ENCODE results near the gene SELP.

The SELP gene

DNA sequence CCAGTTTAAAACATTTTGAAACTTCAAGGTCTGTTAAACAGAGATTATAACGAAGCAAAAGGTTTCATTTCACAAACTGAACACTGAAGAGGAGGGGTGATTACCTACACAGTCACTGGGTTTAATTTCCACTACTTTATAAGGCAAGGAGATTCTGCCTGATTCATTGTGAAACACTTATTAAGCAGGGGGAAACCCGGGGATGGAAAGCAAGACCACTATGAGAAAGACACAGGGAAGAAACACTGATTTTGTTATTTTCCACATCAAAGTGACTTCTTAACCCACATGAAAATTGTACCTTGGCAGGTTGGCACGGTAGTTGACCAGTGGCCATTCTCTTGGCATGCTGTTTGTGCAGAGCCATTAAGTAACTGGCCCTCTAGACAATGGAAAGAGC is 35.5 kb downstream of the SELP start:
- no peak overlapping the region for H3K4me2 ChIP-seq (ENCODE audit: low read depth, low read length, poor library complexity, severe bottlenecking)
- no peak overlapping the region for H3K9ac ChIP-seq (ENCODE audit: low read depth, low read length, poor library complexity, severe bottlenecking)
- TF ChIP-seq CTCF (conservative IDR thresholded peaks at IDR 0.05; ENCODE audit: low read length) (no peak), EZH2phosphoT487 (IDR thresholded peaks at IDR 0.05; ENCODE audit: borderline replicate concordance) (no peak)
- H3F3A ChIP-seq (ENCODE audit: low read depth) = no peaks in the 10 kb centered on the region
- H3K4me1 ChIP-seq (ENCODE audit: insufficient read depth, low read length, poor library complexity, severe bottlenecking) = no peaks in the 10 kb centered on the region
- H3K36me3 ChIP-seq (ENCODE audit: insufficient read depth, low read length) = no peaks in the 10 kb centered on the region
- no peaks in the 10 kb centered on the region for H3K9me3 ChIP-seq (ENCODE audit: insufficient read depth, low read depth, low read length)
- no peaks in the 10 kb centered on the region for H3K79me2 ChIP-seq (ENCODE audit: insufficient read depth, low read length)
- H2AFZ ChIP-seq (ENCODE audit: low read length) = no peak overlapping the region
- H4K20me1 ChIP-seq (ENCODE audit: insufficient read depth, low read length, poor library complexity, severe bottlenecking) = no peaks in the 10 kb centered on the region
- no peak overlapping the region for H3K4me3 ChIP-seq (ENCODE audit: low read length, poor library complexity, severe bottlenecking)
- no peaks in the 10 kb centered on the region for H3K27me3 ChIP-seq (ENCODE audit: insufficient read depth, low read length, poor library complexity, severe bottlenecking)
- no peaks in the 10 kb centered on the region for H3K9me2 ChIP-seq (replicated peaks; ENCODE audit: low read depth, low read length)

- Histone ChIP-seq H3K36me3 (ENCODE audit: insufficient read depth, low read length) (no peaks in the 10 kb centered on the region), H3F3A (ENCODE audit: low read depth) (no peaks in the 10 kb centered on the region), H2AFZ (ENCODE audit: low read length) (no peak overlapping the region), H3K9me2 (replicated peaks; ENCODE audit: low read depth, low read length) (no peaks in the 10 kb centered on the region), H3K4me2 (ENCODE audit: low read depth, low read length, poor library complexity, severe bottlenecking) (no peak overlapping the region), H3K79me2 (ENCODE audit: insufficient read depth, low read length) (no peaks in the 10 kb centered on the region), H3K27me3 (ENCODE audit: insufficient read depth, low read length, poor library complexity, severe bottlenecking) (no peaks in the 10 kb centered on the region), H3K9me3 (ENCODE audit: insufficient read depth, low read depth, low read length) (no peaks in the 10 kb centered on the region), H3K4me3 (ENCODE audit: low read length, poor library complexity, severe bottlenecking) (no peak overlapping the region), H3K4me1 (ENCODE audit: insufficient read depth, low read length, poor library complexity, severe bottlenecking) (peaks cover 16% of the 10 kb centered on the region), H3K9ac (ENCODE audit: low read depth, low read length, poor library complexity, severe bottlenecking) (no peak overlapping the region), H4K20me1 (ENCODE audit: insufficient read depth, low read length, poor library complexity, severe bottlenecking) (no peaks in the 10 kb centered on the region)
- TF ChIP-seq CTCF (conservative IDR thresholded peaks at IDR 0.05; ENCODE audit: low read length) (no peak), EZH2phosphoT487 (IDR thresholded peaks at IDR 0.05; ENCODE audit: borderline replicate concordance) (no peak)
These were observed 39.0 kb downstream of the SELP start for GRCh38 chr1:169590932-169591331.

- H3K9me3 ChIP-seq (ENCODE audit: insufficient read depth, low read depth, low read length) = no peaks in the 10 kb centered on the region
- no peaks in the 10 kb centered on the region for H3K79me2 ChIP-seq (ENCODE audit: insufficient read depth, low read length)
- TF ChIP-seq EZH2phosphoT487 (IDR thresholded peaks at IDR 0.05; ENCODE audit: borderline replicate concordance) (no peak), CTCF (conservative IDR thresholded peaks at IDR 0.05; ENCODE audit: low read length) (peak; percentile 28)
- no peak overlapping the region for H3K4me3 ChIP-seq (ENCODE audit: low read length, poor library complexity, severe bottlenecking)
- H3K4me2 ChIP-seq (ENCODE audit: low read depth, low read length, poor library complexity, severe bottlenecking) = no peak overlapping the region
- no peaks in the 10 kb centered on the region for H3F3A ChIP-seq (ENCODE audit: low read depth)
- H3K27me3 ChIP-seq (ENCODE audit: insufficient read depth, low read length, poor library complexity, severe bottlenecking) = no peaks in the 10 kb centered on the region
- no peaks in the 10 kb centered on the region for H3K36me3 ChIP-seq (ENCODE audit: insufficient read depth, low read length)
- peaks cover 16% of the 10 kb centered on the region for H3K4me1 ChIP-seq (ENCODE audit: insufficient read depth, low read length, poor library complexity, severe bottlenecking)
- no peaks in the 10 kb centered on the region for H3K9me2 ChIP-seq (replicated peaks; ENCODE audit: low read depth, low read length)
- no peaks in the 10 kb centered on the region for H4K20me1 ChIP-seq (ENCODE audit: insufficient read depth, low read length, poor library complexity, severe bottlenecking)
- H2AFZ ChIP-seq (ENCODE audit: low read length) = no peak overlapping the region
- H3K9ac ChIP-seq (ENCODE audit: low read depth, low read length, poor library complexity, severe bottlenecking) = no peak overlapping the region
These were observed 41.0 kb downstream of the SELP start for GRCh38 chr1:169588785-169589485.
